HG03095 (cell line): ENCODE measurements around the gene NECAB2.

Experiments used
- ATAC-seq: cut with Tn5 transposase; IDR thresholded peaks from one replicate; pipeline ENCODE4 v1.9.1; 2021; ENCODE audit warnings: moderate library complexity; ENCODE audit not compliant: unreplicated experiment

NECAB2 gene

GRCh38 chr16:83951544-83951943 is 16.5 kb upstream of the NECAB2 start:
- ATAC-seq, result no peak

GRCh38 chr16:83952587-83952939 is 15.5 kb upstream of the NECAB2 start:
- ATAC-seq, result no peak

GRCh38 chr16:83952940-83953795 is 14.9 kb upstream of the NECAB2 start, which contains the start of gene OSGIN1:
Gene OSGIN1, plus strand, starts transcription at chr16:83953240. Its CDS starts 4,432 bp downstream, at chr16:83957672.
- ATAC-seq, result peak; percentile 67

- ATAC-seq, result no peak
These were observed 14.1 kb upstream of the NECAB2 start for GRCh38 chr16:83953796-83954576.

GRCh38 chr16:83954577-83955016 is 13.4 kb upstream of the NECAB2 start:
- no peak for ATAC-seq

GRCh38 chr16:83955218-83956130 is 12.6 kb upstream of the NECAB2 start:
- ATAC-seq, result no peak

GRCh38 chr16:83956336-83957289 is 11.4 kb upstream of the NECAB2 start:
- ATAC-seq, result no peak

- no peak for ATAC-seq
These were observed 10.7 kb upstream of the NECAB2 start for GRCh38 chr16:83957296-83957855.

- ATAC-seq, result no peak
These were observed 9.8 kb upstream of the NECAB2 start for GRCh38 chr16:83958137-83958845.

GRCh38 chr16:83958846-83959565 is 9.0 kb upstream of the NECAB2 start:
- no peak for ATAC-seq

GRCh38 chr16:83959656-83960434 is 8.2 kb upstream of the NECAB2 start:
- ATAC-seq, result no peak

- ATAC-seq, result no peak
These were observed 7.4 kb upstream of the NECAB2 start for GRCh38 chr16:83960521-83961249.

- ATAC-seq, result no peak
These were observed 6.5 kb upstream of the NECAB2 start for GRCh38 chr16:83961591-83961990.

GRCh38 chr16:83963277-83964119 is 4.5 kb upstream of the NECAB2 start:
- no peak for ATAC-seq

GRCh38 chr16:83964684-83965443 is 3.2 kb upstream of the NECAB2 start:
- no peak for ATAC-seq
